22Rv1 (cell line): Measurements from ENCODE around the gene CEBPB.

Experiments used
- ZFX ChIP-seq: fragments of 450-650 bp; IDR thresholded peaks from 2 replicates; pipeline ENCODE4 v1.6.1; 2017; ENCODE audit warnings: antibody characterized with exemption, borderline replicate concordance
- TF ChIP-seq, protein P1 (sequence below): fragments of 450-650 bp; IDR thresholded peaks from 2 replicates; pipeline ENCODE4 v1.5.1; 2017; ENCODE audit warnings: mild to moderate bottlenecking

DNA sequence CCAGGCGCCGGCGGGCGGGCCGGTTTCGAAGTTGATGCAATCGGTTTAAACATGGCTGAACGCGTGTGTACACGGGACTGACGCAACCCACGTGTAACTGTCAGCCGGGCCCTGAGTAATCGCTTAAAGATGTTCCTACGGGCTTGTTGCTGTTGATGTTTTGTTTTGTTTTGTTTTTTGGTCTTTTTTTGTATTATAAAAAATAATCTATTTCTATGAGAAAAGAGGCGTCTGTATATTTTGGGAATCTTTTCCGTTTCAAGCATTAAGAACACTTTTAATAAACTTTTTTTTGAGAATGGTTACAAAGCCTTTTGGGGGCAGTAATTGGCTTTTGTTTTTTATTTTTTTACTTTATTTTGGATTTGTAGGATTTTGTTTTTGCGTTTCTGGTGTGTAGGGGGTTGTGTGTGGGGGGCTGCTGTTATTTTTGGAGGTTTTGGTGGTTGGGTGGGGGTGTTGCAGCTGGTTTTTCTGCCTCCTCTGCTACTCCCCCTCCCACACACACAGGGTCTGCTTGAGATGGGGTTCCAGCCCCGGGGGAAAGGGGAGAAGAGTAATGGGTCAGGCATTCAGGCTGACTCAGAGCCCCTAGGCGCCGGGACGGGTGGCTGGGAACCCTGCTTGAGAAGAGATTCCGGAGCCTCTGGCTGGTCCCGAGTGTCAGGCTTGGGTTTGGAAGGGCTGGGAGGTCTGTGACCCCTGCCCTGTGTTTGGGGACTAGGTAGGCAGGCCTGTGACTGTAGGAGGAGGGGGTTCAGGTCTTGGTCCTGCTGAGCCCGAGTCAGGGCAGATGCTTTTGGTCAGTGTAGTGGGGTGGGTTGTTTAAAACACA is 2.0 kb downstream of the CEBPB start:
- TF ChIP-seq, protein P1, sequence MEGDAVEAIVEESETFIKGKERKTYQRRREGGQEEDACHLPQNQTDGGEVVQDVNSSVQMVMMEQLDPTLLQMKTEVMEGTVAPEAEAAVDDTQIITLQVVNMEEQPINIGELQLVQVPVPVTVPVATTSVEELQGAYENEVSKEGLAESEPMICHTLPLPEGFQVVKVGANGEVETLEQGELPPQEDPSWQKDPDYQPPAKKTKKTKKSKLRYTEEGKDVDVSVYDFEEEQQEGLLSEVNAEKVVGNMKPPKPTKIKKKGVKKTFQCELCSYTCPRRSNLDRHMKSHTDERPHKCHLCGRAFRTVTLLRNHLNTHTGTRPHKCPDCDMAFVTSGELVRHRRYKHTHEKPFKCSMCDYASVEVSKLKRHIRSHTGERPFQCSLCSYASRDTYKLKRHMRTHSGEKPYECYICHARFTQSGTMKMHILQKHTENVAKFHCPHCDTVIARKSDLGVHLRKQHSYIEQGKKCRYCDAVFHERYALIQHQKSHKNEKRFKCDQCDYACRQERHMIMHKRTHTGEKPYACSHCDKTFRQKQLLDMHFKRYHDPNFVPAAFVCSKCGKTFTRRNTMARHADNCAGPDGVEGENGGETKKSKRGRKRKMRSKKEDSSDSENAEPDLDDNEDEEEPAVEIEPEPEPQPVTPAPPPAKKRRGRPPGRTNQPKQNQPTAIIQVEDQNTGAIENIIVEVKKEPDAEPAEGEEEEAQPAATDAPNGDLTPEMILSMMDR: no peak
- TF ChIP-seq ZFX: no peak
